HG03378 (cell line): Measurements from ENCODE around the gene RXRA.

ENCODE experiments used
- ATAC-seq: cut with Tn5 transposase; IDR thresholded peaks from one replicate; pipeline ENCODE4 v1.9.1; 2021; ENCODE audit warnings: mild to moderate bottlenecking, moderate library complexity; ENCODE audit not compliant: unreplicated experiment

Gene RXRA

GRCh38 chr9:134349936-134350335, 23.7 kb downstream of the RXRA start:
- ATAC-seq, result no peak

- no peak for ATAC-seq
These were observed 24.2 kb downstream of the RXRA start for GRCh38 chr9:134350416-134350994.

- no peak for ATAC-seq
These were observed 25.4 kb downstream of the RXRA start for GRCh38 chr9:134351606-134352176.

GRCh38 chr9:134352247-134352933, 26.1 kb downstream of the RXRA start:
- no peak for ATAC-seq

GRCh38 chr9:134353539-134353938, 27.3 kb downstream of the RXRA start:
- no peak for ATAC-seq

DNA sequence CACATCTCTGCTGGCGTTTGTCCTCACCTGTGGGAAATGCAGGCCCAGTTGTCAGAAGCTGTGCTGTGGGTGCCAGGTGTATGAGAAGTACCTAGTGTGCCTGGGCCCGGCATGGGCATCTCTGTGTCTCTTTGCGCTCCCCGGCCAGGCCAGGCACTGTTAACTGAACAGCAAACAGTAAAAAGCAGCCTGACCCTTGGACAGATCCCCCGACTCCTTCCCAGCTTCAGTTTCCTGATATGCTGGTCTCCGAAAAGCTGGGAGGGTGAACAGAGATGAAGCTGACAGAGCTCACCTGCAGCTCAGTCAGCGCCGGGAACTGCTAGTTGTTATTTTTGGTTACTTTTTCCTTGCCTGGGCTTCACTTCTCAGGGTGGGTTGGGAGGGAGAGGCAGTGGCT, 28.9 kb downstream of the RXRA start:
- ATAC-seq, result no peak

GRCh38 chr9:134355561-134356279, 29.5 kb downstream of the RXRA start:
- no peak for ATAC-seq

- ATAC-seq, result no peak
These were observed 30.5 kb downstream of the RXRA start for GRCh38 chr9:134356496-134357470.

DNA sequence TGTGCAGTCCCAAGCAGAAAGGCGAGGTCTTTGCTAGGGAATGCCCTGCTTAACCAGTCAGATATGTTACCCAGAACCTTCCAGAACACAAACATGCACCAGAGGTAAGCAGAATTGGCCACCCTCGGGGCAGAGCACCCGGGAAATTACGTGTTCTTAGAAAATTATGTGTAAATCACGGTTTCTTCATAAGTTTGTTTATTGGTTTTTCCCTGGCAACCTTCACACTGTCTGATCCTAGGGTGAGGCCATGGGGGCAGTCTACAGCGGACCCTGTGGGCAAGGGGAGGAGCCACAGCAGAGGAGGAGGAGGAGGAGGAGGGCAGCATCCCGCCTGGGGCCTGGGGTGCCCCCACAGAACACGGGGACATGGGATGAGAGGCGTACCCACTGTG, 31.4 kb downstream of the RXRA start:
- no peak for ATAC-seq

GRCh38 chr9:134358026-134358661, 31.9 kb downstream of the RXRA start:
- no peak for ATAC-seq

- ATAC-seq, result no peak
These were observed 32.5 kb downstream of the RXRA start for GRCh38 chr9:134358662-134359319.

DNA sequence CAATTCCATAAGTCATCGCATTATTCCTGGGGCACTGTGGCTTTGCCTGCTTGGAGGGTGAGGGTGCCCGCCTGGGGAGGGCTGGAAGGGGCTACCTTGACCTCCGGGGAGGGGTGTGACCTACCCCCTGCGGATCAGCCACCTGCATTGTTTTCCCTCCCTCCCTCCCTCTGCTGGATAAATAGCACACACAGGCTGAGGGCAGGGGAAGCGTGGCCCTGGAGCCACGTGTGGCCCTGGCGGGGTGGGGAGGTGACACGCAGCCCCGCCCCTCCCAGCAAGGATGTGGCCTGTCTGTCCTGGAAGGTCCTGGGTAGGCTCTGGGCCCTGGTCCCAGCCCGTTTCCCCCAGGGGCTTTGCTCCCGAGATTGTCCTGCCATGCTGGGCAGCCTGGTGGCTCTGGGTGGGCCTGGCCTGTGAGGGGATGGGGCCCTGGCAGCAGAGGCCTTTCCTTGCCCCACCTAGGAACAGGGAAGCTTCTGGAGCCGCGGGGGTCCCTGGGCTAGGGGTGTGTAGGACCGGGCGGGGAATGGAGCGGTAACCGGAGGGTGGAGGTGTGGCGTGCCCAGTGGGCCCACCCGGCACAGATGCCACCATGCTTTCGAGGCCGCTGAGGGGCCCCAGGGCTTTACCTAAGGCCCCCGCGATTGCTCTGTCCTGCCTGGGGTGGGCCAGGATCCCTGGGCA, 33.4 kb downstream of the RXRA start:
- no peak for ATAC-seq

DNA sequence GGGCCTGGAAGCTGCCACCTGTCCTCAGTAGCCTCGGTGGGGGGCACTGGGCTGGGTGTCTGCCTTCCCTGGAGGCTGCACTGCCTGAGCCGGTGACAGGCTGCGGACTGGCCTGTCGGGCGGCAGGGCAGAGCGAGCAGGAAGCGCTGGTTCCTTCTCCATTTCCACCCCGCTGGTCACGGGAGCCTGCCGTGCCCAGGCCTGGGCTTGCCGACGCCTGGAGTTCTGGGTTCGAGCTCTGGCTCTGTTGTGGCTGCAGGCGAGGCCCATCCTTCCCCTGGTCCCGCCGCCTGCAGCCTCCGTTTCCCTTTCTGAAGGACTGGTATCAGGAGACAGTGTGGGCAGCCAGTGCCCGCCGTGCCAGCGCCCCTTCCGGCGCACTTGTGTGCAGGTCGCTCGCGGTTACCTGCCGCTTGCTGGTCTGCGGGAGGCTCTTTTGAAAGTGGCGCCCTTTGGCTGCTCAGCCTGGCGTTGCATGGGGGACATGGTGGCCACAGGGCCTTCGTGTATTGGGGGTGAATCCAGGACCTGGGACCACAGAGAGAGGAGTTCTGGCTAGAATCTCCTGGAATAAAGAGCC, 34.0 kb downstream of the RXRA start:
- no peak for ATAC-seq

- no peak for ATAC-seq
These were observed 34.6 kb downstream of the RXRA start for GRCh38 chr9:134360897-134361296.

DNA sequence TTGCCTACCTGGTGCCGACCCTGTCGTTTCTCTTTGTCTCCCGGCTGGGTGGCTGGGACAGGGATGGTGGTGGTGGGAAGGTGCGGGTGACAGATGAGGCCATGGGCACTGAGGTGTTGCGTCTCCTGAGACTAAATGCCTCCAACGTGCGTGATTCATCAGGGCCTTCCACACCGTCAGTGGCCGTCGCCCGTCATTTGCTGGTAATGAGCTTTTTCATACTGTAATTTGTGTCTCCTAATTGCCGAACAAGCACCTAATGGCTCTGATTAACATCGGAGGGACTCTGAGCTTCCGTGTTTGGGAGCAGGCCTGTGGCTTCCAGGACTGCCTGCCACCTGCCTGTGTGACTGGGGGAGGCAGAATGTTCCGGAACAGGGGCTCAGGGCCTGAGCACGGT, 35.2 kb downstream of the RXRA start:
- ATAC-seq, result no peak

GRCh38 chr9:134361843-134362414, 35.7 kb downstream of the RXRA start:
- no peak for ATAC-seq

DNA sequence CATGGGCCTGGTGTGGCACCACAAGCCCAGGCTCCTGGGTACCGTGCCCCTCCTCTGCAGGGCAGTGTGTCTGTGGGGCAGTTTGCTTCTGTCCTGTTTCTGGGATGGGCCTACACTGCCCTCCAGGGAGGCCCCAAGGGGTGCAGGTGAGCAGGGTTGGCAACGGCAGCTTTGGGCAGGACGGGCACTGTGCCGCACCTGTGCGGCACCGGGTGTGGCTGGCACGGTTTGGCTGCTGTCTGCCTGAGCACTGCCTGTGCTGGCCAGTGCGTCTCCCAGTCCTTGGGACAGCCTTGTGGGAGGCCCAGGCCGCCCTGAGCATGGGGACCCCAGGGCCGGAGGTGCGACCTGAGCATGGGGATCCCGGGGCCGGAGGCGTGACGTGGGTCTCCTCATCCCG, 37.2 kb downstream of the RXRA start:
- ATAC-seq, result no peak

DNA sequence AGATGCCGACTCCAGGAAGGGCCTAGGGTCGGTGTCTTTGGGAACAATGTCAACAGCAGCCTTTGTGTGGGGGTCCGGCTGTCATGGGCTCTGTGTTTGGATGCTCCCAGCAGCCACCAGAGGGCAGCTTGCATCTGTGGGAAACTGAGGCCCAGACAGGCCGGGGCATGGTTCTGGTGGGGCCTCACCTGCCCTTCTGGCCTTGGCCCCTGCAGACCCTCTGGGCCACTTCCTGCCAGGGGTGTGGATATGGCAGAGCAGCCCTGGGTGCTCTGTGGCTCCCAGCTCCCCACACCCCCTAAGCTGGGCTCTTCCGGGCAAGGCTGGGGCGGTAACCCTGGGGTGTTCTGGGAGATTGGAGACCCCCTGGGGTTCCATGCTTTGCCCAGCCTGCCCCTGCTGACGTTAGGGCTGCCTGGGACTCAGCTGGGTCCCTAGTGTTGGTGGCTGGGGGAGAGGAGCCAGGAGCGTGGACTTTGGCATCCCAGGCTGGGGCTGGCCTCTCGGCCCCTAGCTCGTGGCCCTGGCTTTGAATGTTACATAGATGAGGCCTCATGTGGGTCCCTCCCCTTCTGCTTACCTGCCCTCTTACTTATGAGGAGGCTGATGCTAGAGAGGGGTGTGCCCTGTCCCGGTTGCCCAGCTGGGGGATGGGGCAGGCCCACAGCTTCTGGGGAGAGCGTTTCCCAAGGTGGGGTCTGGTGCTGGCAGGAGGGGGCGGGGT, 38.3 kb downstream of the RXRA start:
- no peak for ATAC-seq
